ENCODE data around the gene EFHC1. TPM values are rescaled to one million over a fixed set of nuclear protein-coding genes. Genes with fewer than 3 reads are reported as not detected.

Gene EFHC1
- total RNA-seq, 2 experiments from 2014 or later, result 20.7 to 24.8 TPM

DNA sequence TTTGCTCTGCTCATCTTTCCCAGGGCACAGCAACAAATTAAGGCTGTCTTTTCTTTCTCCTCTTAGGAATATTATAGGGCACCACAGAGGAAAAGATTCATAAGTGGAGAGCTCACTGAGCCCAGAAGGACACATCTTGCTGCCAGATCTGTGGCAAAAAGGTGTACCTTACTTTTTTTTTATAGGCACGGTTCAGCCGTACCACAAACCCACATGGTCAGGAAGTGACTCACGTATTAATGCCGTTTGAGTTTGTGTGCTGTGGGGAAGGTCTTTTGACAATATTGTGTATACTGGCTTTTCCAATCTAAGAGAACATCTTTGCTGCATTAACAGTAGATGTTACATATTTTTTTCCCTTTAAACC is 29.8 kb upstream of the EFHC1 start:
- peaks cover 22% of the 10 kb centered on the region for H3K4me1 ChIP-seq (ENCODE audit: insufficient read depth, low read length, poor library complexity, severe bottlenecking)
- ChIA-PET POLR2A (interaction anchor here (0.7 to 1.9 kb wide), 10 partner anchors 9 to 288 kb away, joined by 3 to 9 read pairs (median 4); partner anchors contain the start of gene PAQR8), CTCF (ENCODE audit: unreplicated experiment) (interaction anchor here (0.7 to 1.3 kb wide), 2 partner anchors 104 to 118 kb away, joined by 3 to 7 read pairs; no protein-coding TSS in a partner anchor)
- H3K4me3 ChIP-seq (ENCODE audit: low read depth, low read length, poor library complexity, severe bottlenecking), result no peak overlapping the region
- H3K36me3 ChIP-seq (ENCODE audit: insufficient read depth, low read length), result no peaks in the 10 kb centered on the region
- no peaks in the 10 kb centered on the region for H3K9me2 ChIP-seq (ENCODE audit: insufficient read depth, low read length)
- intact Hi-C loops (cut with micrococcal nuclease; ENCODE audit: unreplicated experiment), result loop anchor here (10.0 kb wide), 1 partner anchor 326 kb away; no protein-coding TSS in a partner anchor
- no peaks in the 10 kb centered on the region for H3K79me2 ChIP-seq (ENCODE audit: insufficient read depth, low read depth, low read length)
- no peaks in the 10 kb centered on the region for H3K9me3 ChIP-seq (ENCODE audit: low read length)
- no peak overlapping the region for H3K27ac ChIP-seq (ENCODE audit: low read depth, low read length, poor library complexity, severe bottlenecking)
- H2AFZ ChIP-seq (ENCODE audit: low read length), result peak overlapping the region; percentile 43; the same call in 1 of the 2 replicates
- peak overlapping the region; percentile 52 for H3K4me2 ChIP-seq (ENCODE audit: low read length)
- TF ChIP-seq, protein P1, sequence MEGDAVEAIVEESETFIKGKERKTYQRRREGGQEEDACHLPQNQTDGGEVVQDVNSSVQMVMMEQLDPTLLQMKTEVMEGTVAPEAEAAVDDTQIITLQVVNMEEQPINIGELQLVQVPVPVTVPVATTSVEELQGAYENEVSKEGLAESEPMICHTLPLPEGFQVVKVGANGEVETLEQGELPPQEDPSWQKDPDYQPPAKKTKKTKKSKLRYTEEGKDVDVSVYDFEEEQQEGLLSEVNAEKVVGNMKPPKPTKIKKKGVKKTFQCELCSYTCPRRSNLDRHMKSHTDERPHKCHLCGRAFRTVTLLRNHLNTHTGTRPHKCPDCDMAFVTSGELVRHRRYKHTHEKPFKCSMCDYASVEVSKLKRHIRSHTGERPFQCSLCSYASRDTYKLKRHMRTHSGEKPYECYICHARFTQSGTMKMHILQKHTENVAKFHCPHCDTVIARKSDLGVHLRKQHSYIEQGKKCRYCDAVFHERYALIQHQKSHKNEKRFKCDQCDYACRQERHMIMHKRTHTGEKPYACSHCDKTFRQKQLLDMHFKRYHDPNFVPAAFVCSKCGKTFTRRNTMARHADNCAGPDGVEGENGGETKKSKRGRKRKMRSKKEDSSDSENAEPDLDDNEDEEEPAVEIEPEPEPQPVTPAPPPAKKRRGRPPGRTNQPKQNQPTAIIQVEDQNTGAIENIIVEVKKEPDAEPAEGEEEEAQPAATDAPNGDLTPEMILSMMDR (conservative IDR thresholded peaks at IDR 0.05; ENCODE audit: low read length), result no peak
- no peak for TF ChIP-seq EZH2phosphoT487 (IDR thresholded peaks at IDR 0.05; ENCODE audit: borderline replicate concordance, low read depth, low read length)
- no peaks in the 10 kb centered on the region for H4K20me1 ChIP-seq (ENCODE audit: insufficient read depth, low read length)
- DNase-seq (ENCODE audit: low spot score), result peak; percentile 55
- BruUV-seq (replicated peaks), result no TSS peak

- H3K4me1 ChIP-seq (ENCODE audit: insufficient read depth, low read length, poor library complexity, severe bottlenecking), result peaks cover 22% of the 10 kb centered on the region
- H3K36me3 ChIP-seq (ENCODE audit: insufficient read depth, low read length), result no peaks in the 10 kb centered on the region
- no TSS peak for BruUV-seq (replicated peaks)
- ChIA-PET CTCF (ENCODE audit: unreplicated experiment) (no interaction called here), POLR2A (interaction anchor here (0.6 to 1.5 kb wide), 7 partner anchors 8 to 109 kb away, joined by 3 to 7 read pairs (median 3); no protein-coding TSS in a partner anchor)
- no peak overlapping the region for H2AFZ ChIP-seq (ENCODE audit: low read length)
- H3K9me2 ChIP-seq (ENCODE audit: insufficient read depth, low read length), result no peaks in the 10 kb centered on the region
- H3K4me3 ChIP-seq (ENCODE audit: low read depth, low read length, poor library complexity, severe bottlenecking), result no peak overlapping the region
- H3K79me2 ChIP-seq (ENCODE audit: insufficient read depth, low read depth, low read length), result no peaks in the 10 kb centered on the region
- no peak for DNase-seq (ENCODE audit: low spot score)
- H3K9me3 ChIP-seq (ENCODE audit: low read length), result no peaks in the 10 kb centered on the region
- no peak overlapping the region for H3K27ac ChIP-seq (ENCODE audit: low read depth, low read length, poor library complexity, severe bottlenecking)
- TF ChIP-seq, protein P1 (conservative IDR thresholded peaks at IDR 0.05; ENCODE audit: low read length), result no peak
- TF ChIP-seq EZH2phosphoT487 (IDR thresholded peaks at IDR 0.05; ENCODE audit: borderline replicate concordance, low read depth, low read length), result no peak
- H4K20me1 ChIP-seq (ENCODE audit: insufficient read depth, low read length), result no peaks in the 10 kb centered on the region
- intact Hi-C loops (cut with micrococcal nuclease; ENCODE audit: unreplicated experiment), result loop anchor here (10.0 kb wide), 1 partner anchor 327 kb away; no protein-coding TSS in a partner anchor
- no peak overlapping the region for H3K4me2 ChIP-seq (ENCODE audit: low read length)
Observed at GRCh38 chr6:52391599-52391998, 28.5 kb upstream of the EFHC1 start.

- Histone ChIP-seq H3K9me2 (ENCODE audit: insufficient read depth, low read length) (no peaks in the 10 kb centered on the region), H3K36me3 (ENCODE audit: insufficient read depth, low read length) (no peaks in the 10 kb centered on the region), H3K27ac (ENCODE audit: low read depth, low read length, poor library complexity, severe bottlenecking) (no peak overlapping the region), H3K4me3 (ENCODE audit: low read depth, low read length, poor library complexity, severe bottlenecking) (no peak overlapping the region), H3K79me2 (ENCODE audit: insufficient read depth, low read depth, low read length) (no peaks in the 10 kb centered on the region), H3K9me3 (ENCODE audit: low read length) (no peaks in the 10 kb centered on the region), H3K4me1 (ENCODE audit: insufficient read depth, low read length, poor library complexity, severe bottlenecking) (peaks cover 25% of the 10 kb centered on the region), H3K4me2 (ENCODE audit: low read length) (no peak overlapping the region), H4K20me1 (ENCODE audit: insufficient read depth, low read length) (no peaks in the 10 kb centered on the region), H2AFZ (ENCODE audit: low read length) (no peak overlapping the region)
- ChIA-PET POLR2A (interaction anchor here (0.6 to 1.2 kb wide), 2 partner anchors 21 to 88 kb away, joined by 3 read pairs; no protein-coding TSS in a partner anchor), CTCF (ENCODE audit: unreplicated experiment) (no interaction called here)
- DNase-seq (ENCODE audit: low spot score), result no peak
- TF ChIP-seq EZH2phosphoT487 (IDR thresholded peaks at IDR 0.05; ENCODE audit: borderline replicate concordance, low read depth, low read length), result no peak
- TF ChIP-seq, protein P1 (conservative IDR thresholded peaks at IDR 0.05; ENCODE audit: low read length), result no peak
- no TSS peak for BruUV-seq (replicated peaks)
- intact Hi-C loops (cut with micrococcal nuclease; ENCODE audit: unreplicated experiment), result loop anchor here (10.0 kb wide), 1 partner anchor 328 kb away; no protein-coding TSS in a partner anchor
Observed at GRCh38 chr6:52392944-52393343, 27.2 kb upstream of the EFHC1 start.
